H1 (cell line): Measurements from ENCODE around the gene KCNJ9.

ENCODE experiments used
- ATF2 ChIP-seq: IDR thresholded peaks from 2 replicates; pipeline ENCODE4 v1.6.1; 2012; ENCODE audit warnings: low read length, inconsistent platforms
- ATF3 ChIP-seq: IDR thresholded peaks from 2 replicates; pipeline ENCODE4 v1.6.1; 2011; ENCODE audit warnings: low read depth, mild to moderate bottlenecking, low read length; ENCODE audit not compliant: insufficient read depth
- CTCF ChIP-seq, 3 experiments: IDR thresholded peaks; 1 replicate in 2 of 3; 2 replicates in 1 of 3; pipeline versions ENCODE4 v1.5.1 to v1.6.1; 2011; ENCODE audit warnings: low read length in 3 of 3, mild to moderate bottlenecking in 3 of 3, inconsistent platforms in 2 of 3, low read depth in 1 of 3, moderate library complexity in 1 of 3; ENCODE audit not compliant: insufficient read depth in 1 of 3; ENCODE audit errors: control extremely low read depth in 1 of 3
- JUN ChIP-seq: IDR thresholded peaks from 2 replicates; pipeline ENCODE4 v1.6.1; 2011; ENCODE audit warnings: low read depth, mild to moderate bottlenecking, improper control_type of control experiment, low read length
- POLR2A ChIP-seq, 2 experiments: IDR thresholded peaks; 1 replicate in 1 of 2; 2 replicates in 1 of 2; pipeline ENCODE4 v1.6.1; 2011; ENCODE audit warnings: low read depth in 2 of 2, low read length in 2 of 2, mild to moderate bottlenecking in 2 of 2; ENCODE audit errors: control extremely low read depth in 1 of 2
- SP4 ChIP-seq: IDR thresholded peaks from 2 replicates; pipeline ENCODE4 v1.6.1; 2012; ENCODE audit warnings: low read length, inconsistent platforms

GRCh38 chr1:160133990-160134770, 52.8 kb downstream of the KCNJ9 start:
- TF ChIP-seq CTCF (IDR thresholded peaks at IDR 0.05; ENCODE audit: control extremely low read depth in 1 of 3, insufficient read depth in 1 of 3, low read depth in 1 of 3, low read length in 3 of 3) = no peak
- TF ChIP-seq ATF3 = no peak
- no peak for TF ChIP-seq SP4
- no peak for TF ChIP-seq JUN
- TF ChIP-seq ATF2 = no peak
- TF ChIP-seq POLR2A (IDR thresholded peaks at IDR 0.05; ENCODE audit: control extremely low read depth in 1 of 2, low read depth in 2 of 2, low read length in 2 of 2) = no peak
